Testis (tissue), 3 donors: ENCODE measurements around the gene CXorf38. TPM values are rescaled to one million over a fixed set of nuclear protein-coding genes. Genes with fewer than 3 reads are reported as not detected.
"Not testable (repeated sequence)": the region's sequence is repeated elsewhere in the genome, so short reads cannot be mapped to it uniquely, and the experiment has no call there.

Source experiments
- DNase-seq: peaks from one replicate; pipeline ENCODE4 v3.0.0-alpha.2; 2019
- H3K27ac ChIP-seq, 2 donors: fragments of 200-600 bp; sonication (generic); one replicate each; pipeline ENCODE4 v1.5.1; 2019
- H3K27me3 ChIP-seq: fragments of 200-600 bp; sonication (generic); one replicate; pipeline ENCODE4 v1.5.1; 2019
- H3K36me3 ChIP-seq: fragments of 200-600 bp; sonication (generic); one replicate; pipeline ENCODE4 v1.5.1; 2017; ENCODE audit warnings: low read depth; ENCODE audit errors: missing control alignments
- H3K4me1 ChIP-seq: fragments of 200-600 bp; sonication (generic); one replicate; pipeline ENCODE4 v1.5.1; 2019
- H3K4me3 ChIP-seq, 2 donors: fragments of 200-600 bp; sonication (generic); one replicate each; pipeline ENCODE4 v1.5.1; 2017 to 2019
- H3K9me3 ChIP-seq: fragments of 200-600 bp; sonication (generic); one replicate; pipeline ENCODE4 v1.5.1; 2017
- CTCF ChIP-seq, 3 experiments: fragments of 450-650 bp in 2 of 3; fragments of 200-600 bp in 1 of 3; sonication (generic) in 1 of 3; IDR thresholded peaks; one replicate each; pipeline ENCODE4 v1.5.1; 2016 to 2019; ENCODE audit warnings: antibody characterized with exemption in 3 of 3, mild to moderate bottlenecking in 2 of 3, moderate library complexity in 1 of 3
- POLR2A ChIP-seq: fragments of 450-650 bp; IDR thresholded peaks from one replicate; pipeline ENCODE4 v1.6.1; 2017; ENCODE audit warnings: antibody characterized with exemption, mild to moderate bottlenecking, moderate library complexity
- WGBS, 2 donors: methylation state at CpG; one replicate each; pipeline ENCODE4 v1.1.5; 2018; 5-methylcytosine and 5-hydroxymethylcytosine counted together
- intact Hi-C: fragments of 100-400 bp; cut with DNase I; formaldehyde crosslinking; loops from one replicate; pipeline ENCODE4 v1.15.1; 2023; ENCODE audit warnings: low total_unique reads
- polyA plus RNA-seq: library from polyadenylated mRNA; stranded (reverse); fragments of 350-450 nt; fragmentation: Illumina TruSeq; extraction: RNeasy Lipid Tissue Mini Kit (QIAGEN cat#74804); gene quantifications from one replicate; pipeline ENCODE4 v1.2.3, GENCODE V29; 2014; ENCODE audit warnings: low read depth, low replicate concordance; ENCODE audit not compliant: insufficient read depth
- total RNA-seq, 2 donors: library from RNA; depleted of rRNA; stranded (reverse); fragments of >200 nt; gene quantifications; one replicate each; pipeline ENCODE4 v1.2.3, GENCODE V29; 2016

The CXorf38 gene
- total and polyA plus RNA-seq, 3 donors from 2014 or later, result 4.9 to 9.3 (median 6.2) TPM

DNA sequence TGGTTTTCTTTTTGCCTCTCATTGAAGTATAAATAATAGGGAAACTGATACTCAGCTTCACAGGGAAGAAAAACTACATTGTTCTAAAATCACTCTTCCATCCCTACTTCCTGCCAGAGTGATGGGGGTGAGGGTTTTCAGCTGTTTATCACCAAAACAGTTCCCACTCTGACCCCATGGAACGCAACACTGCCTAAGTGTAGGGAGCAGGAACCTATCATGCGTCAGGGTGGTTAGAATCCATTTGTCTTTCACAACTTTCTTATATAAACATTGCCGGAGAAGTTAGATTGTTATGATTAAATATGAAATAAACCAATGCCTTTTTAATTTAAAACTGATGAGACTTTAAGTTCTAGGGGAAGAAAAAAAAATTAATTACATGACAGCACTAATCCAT lies 40.0 kb downstream of the CXorf38 start:
- Histone ChIP-seq H3K4me1 (no peaks in the 10 kb centered on the region), H3K27ac (no peak overlapping the region), H3K4me3 (no peak overlapping the region), H3K27me3 (no peaks in the 10 kb centered on the region), H3K9me3 (no peaks in the 10 kb centered on the region), H3K36me3 (no peaks in the 10 kb centered on the region)
- WGBS, 2 donors, result 87 to 92% methylated on average over 3 of the region's 3 CpGs
- no peak for DNase-seq
- TF ChIP-seq POLR2A, result no peak
- TF ChIP-seq CTCF (IDR thresholded peaks at IDR 0.05), result no peak
- intact Hi-C loops, result no loop called here

GRCh38 chrX:40603446-40603845 lies 43.9 kb downstream of the CXorf38 start:
- no peaks in the 10 kb centered on the region for H3K36me3 ChIP-seq
- no peaks in the 10 kb centered on the region for H3K4me1 ChIP-seq
- WGBS, 2 donors, result 95 to 100% methylated on average over 6 of the region's 6 CpGs
- intact Hi-C loops, result no loop called here
- H3K4me3 ChIP-seq, result no peak overlapping the region
- DNase-seq, result no peak
- no peaks in the 10 kb centered on the region for H3K27me3 ChIP-seq
- TF ChIP-seq POLR2A, result no peak
- H3K27ac ChIP-seq, result no peak overlapping the region
- H3K9me3 ChIP-seq, result no peaks in the 10 kb centered on the region

- intact Hi-C loops, H3K9me3 ChIP-seq, H3K27me3 ChIP-seq, H3K36me3 ChIP-seq, H3K27ac ChIP-seq, H3K4me3 ChIP-seq, DNase-seq, H3K4me1 ChIP-seq: not testable (repeated sequence)
- WGBS, 2 donors, result 85 to 97% methylated on average over 2 to 6 of the region's 6 CpGs
These were observed 57.6 kb downstream of the CXorf38 start for GRCh38 chrX:40589616-40590321.

DNA sequence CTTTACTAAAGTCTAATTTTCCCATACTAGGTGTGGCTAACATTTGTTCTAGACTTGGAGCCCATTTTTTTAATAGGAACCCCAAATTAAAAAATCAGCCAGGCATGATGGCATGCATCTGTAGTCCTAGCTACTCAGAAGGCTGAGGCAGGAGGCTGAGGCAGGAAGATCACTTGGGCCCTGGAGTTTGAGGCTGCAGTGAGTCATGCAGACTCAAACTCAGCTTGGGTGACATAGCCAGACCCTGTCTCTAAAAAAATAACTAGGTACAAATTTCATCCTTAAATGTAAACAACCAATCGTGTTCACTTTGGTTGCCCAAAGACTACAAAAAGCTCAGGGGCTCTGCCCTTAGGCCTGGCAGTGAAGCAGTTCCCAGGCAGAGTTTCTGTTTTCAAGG lies 59.7 kb downstream of the CXorf38 start:
- H3K27ac ChIP-seq, H3K4me1 ChIP-seq, H3K27me3 ChIP-seq, H3K4me3 ChIP-seq, intact Hi-C loops, H3K36me3 ChIP-seq, H3K9me3 ChIP-seq, DNase-seq: not testable (repeated sequence)
- WGBS, 2 donors, result 65 to 67% methylated on average over 1 of the region's 1 CpG

DNA sequence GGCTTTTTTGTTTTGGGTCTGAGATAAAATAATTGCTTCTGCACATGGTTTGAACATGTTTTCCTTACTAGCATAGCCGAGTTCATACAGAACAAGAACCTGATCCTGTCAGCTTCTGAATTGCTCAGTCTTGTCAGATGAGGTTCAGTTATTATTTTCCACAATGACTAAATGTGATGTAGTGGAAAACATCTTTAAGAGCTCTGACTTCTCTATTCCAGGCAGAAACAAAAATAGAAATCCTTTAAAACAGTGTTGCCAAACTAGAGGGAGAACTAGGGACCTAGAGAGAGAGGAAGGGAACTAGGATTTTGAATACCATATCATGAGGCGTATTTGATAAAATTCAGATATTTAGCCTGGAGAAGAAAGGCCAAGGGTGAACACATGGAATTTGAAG lies 64.5 kb downstream of the CXorf38 start:
- Histone ChIP-seq H3K27me3 (no peaks in the 10 kb centered on the region), H3K36me3 (no peaks in the 10 kb centered on the region), H3K4me1 (peaks cover 10% of the 10 kb centered on the region), H3K9me3 (no peaks in the 10 kb centered on the region), H3K4me3 (no peak overlapping the region), H3K27ac (no peak overlapping the region)
- intact Hi-C loops, result no loop called here
- DNase-seq, result no peak
- no peak for TF ChIP-seq CTCF (IDR thresholded peaks at IDR 0.05)
- TF ChIP-seq POLR2A, result no peak
- WGBS, 2 donors, result 65 to 70% methylated on average over 2 of the region's 2 CpGs

DNA sequence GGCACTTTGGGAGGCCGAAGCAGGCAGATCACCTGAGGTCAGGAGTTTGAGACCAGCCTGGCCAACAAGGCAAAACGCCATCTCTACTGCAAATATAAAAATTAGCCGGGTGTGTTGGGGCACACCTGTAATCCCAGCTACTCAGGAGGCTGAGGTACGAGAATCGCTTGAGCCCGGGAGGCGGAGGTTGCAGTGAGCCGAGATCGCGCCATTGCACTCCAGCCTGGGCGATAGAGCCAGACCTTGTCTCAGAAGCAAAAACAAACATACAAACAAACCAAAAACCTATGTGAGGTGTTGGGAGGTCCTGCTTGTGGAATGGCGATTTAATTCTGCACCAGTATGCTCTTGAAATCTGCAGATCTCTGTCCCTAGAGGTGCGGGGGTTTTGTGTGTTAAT lies 65.2 kb downstream of the CXorf38 start:
- H3K27ac ChIP-seq, H3K36me3 ChIP-seq, H3K4me3 ChIP-seq, DNase-seq, H3K27me3 ChIP-seq, intact Hi-C loops, H3K9me3 ChIP-seq: not testable (repeated sequence)
- peaks cover 10% of the 10 kb centered on the region for H3K4me1 ChIP-seq
- 54 to 70% methylated on average over 11 to 13 of the region's 13 CpGs for WGBS, 2 donors

DNA sequence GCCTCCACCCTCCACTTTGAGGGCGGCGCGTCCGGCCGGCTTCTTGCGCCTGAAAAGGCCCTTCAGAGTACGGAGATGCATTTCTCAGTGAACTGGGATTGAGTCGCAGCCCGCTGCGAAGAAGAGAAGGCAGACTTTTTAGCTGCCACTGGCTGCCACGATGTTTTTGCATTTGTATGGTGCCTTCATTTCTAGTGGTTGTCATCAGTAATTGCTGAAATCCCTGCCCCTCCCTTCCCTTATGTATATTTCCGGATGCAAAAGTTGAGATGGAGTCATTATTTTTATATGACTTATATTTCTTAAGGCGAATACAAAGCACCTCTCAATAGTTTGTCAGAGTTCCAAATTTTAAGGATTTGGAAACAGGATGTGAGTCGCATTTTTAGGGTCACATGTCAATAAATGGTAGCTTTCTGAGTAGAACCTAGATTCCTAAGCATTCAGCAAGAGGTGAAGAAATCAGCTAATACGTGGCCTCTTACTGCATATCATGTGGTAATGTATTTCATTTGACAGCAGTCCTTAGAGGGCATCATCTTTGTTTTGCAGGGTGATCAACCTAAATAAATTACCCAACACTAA lies 65.9 kb downstream of the CXorf38 start:
- intact Hi-C loops, result no loop called here
- peak overlapping the region; percentile 70 to 77 for H3K4me3 ChIP-seq
- H3K36me3 ChIP-seq, result no peaks in the 10 kb centered on the region
- no peak for TF ChIP-seq CTCF (IDR thresholded peaks at IDR 0.05)
- no peak for TF ChIP-seq POLR2A
- peak overlapping the region; percentile 72 to 84 for H3K27ac ChIP-seq
- no peaks in the 10 kb centered on the region for H3K9me3 ChIP-seq
- no peaks in the 10 kb centered on the region for H3K27me3 ChIP-seq
- WGBS, 2 donors, result 1 to 11% methylated on average over 4 to 11 of the region's 15 CpGs
- peaks cover 10% of the 10 kb centered on the region for H3K4me1 ChIP-seq
- no peak for DNase-seq
